ENCODE measurements around the gene APLP2.
A peak's percentile ranks its signal among the peaks of the same experiment; 100 is the strongest.
"Not testable (repeated sequence)": the region's sequence is repeated elsewhere in the genome, so short reads cannot be mapped to it uniquely, and the experiment has no call there.

APLP2 gene

DNA sequence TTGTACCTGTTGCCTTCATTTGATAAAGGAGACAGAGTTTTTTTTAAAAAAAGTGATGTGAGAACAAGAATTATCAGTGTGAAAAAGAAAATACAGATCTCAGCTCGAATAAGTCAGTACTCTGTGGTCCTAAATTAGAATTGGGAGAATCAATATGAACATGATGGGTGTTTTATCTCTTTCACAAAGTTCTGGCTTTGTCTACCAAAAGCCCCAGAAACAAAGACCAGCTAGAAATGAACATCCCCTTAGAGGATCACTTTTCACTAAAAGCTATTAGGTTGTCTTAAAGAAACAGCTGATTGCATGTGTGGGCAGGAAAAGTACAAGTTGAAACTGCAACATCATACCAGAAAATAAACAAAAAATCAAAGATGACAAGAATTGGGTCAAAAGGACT is 81.5 kb downstream of the APLP2 start:
- DNase-seq = no peak

DNA sequence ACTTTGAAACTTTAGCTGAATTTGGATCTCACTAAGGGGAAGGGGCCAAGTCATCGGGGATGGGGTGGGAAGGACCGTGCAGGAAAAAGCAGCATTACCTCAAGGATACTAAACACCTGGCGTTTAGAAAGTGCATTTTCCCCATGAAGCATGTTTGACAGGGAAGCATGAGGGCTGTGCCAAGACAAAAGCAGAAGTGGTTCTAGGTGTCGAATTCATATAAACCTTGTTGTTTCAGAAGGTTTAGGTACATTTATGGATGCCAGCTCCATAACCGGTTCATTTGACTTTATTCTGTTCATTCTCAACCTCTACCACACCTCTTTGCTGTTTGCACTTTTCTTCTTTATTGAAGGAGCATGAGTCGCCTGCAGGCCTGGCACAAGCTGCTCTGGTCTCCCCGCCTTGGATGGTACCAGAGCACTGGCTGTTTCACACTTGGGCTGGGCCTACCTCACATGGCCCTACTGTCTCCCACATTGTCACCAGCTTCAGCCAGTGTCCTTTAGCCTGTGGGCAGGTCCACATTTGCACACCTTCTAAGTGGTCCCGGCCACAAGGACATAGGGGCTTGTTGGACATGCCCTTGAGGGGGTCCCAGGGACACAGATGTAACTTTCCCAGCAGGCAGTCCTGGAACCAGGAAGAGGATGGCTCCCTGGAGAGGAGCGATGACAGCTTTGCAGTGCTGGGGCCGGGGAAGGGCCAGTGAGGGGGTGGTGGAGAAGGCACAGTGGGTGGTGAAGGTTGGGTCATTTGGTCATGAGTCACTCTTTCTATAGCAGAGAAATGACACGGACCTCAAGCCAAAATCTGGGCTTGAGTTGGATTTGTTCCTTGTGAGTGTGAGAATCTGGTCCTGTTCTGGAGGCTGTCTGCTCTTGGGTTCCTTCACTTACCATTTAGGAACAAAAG is 86.7 kb downstream of the APLP2 start:
- DNase-seq = no peak

DNA sequence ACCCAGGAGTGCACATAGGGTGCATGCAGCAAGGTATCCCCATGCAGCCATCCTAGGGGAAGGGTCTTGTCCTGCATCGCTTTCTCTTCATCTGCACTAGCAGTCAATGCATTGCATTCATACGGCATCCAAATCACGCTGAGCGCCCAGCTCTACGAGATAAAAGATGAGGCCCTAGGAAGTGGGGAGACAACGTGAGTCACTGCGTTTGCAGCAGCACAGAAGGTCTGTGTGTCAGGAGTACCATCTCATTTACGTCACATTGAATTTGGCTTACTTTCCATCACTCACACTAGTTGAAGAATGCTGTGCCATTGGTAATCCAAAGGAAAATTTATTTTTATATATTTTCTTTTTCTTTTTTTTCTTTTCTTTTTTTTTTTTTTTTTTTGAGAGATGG is 87.4 kb downstream of the APLP2 start:
- no peak for DNase-seq

DNA sequence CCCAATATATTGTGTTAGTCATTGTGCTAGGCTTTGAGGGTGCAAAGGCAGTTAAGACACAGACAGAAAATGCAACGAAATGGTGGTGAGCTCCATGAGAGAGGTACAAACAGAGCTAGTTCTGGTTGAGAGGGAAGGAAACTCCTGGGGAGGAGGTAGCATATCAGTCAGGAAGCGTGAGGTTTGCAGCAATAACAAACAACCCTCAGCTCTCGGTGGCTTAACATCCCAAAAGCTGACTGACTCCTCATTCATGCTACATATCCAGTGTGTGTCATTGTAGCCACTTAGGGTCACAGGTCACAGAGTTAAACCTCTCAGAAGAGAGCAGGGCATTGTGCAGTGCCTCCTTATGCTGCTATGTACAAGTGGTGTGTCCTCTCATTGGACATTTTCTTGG is 88.1 kb downstream of the APLP2 start:
- DNase-seq = no peak

DNA sequence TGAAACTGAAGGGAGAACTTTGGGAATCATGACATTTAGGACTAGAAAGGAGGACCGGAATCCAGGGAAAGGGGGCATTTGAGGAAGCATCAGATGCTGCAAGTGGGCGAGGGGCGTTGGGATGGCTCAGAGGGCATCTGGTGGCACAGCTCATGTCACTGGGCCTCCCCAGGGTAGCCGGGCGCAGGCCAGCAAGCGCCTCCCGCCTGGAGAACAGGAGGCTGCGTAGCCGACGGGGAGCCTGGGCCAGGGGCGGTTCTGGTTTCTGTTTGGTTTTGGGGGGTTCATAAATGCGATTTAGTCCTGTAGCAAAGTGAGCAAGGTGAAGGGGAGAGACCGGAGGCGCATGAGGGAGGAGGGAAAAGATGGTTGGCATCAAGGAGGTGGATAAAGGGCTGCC is 89.4 kb downstream of the APLP2 start:
- no peak for DNase-seq

DNA sequence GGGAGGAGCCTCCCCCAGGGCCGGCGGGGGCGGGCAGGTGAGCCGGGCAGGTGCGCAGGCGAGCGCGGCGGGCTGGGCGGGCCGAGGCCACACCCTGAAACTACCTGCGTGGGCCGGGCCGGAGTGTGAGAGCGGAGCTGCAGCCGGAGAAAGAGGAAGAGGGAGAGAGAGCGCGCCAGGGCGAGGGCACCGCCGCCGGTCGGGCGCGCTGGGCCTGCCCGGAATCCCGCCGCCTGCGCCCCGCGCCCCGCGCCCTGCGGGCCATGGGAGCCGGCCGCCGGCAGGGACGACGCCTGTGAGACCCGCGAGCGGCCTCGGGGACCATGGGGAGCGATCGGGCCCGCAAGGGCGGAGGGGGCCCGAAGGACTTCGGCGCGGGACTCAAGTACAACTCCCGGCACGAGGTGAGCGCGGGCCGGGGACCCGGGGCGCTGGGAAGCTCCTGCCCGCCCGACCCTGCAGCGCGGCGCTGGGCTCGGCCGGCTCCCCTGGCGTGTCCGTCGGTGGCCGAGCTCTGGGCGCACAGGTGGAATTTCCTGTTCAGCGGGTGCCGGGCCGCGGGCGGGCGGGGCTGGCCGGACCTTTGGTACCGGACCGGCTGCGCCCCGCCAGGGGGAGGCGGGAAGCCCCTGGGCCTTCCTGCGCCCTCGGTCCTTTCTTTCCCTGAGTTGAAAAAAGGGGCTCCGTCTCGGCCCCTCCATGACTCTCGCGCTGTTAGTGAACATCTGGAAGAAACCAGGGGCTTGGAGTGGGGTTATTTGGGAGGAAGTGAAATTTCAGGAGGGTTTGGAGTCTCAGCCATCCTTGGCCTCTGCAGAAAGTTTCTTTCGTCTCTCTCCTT is 90.2 kb downstream of the APLP2 start, which contains the start of gene ST14:
ST14 (plus strand) TSS at position 126 of the 841 bp plus-strand sequence; CDS start at position 324, 198 bp downstream.
- peak; percentile 35 for DNase-seq

- no peak for DNase-seq
Observed at GRCh38 chr11:130160498-130161155, 90.9 kb downstream of the APLP2 start.

DNA sequence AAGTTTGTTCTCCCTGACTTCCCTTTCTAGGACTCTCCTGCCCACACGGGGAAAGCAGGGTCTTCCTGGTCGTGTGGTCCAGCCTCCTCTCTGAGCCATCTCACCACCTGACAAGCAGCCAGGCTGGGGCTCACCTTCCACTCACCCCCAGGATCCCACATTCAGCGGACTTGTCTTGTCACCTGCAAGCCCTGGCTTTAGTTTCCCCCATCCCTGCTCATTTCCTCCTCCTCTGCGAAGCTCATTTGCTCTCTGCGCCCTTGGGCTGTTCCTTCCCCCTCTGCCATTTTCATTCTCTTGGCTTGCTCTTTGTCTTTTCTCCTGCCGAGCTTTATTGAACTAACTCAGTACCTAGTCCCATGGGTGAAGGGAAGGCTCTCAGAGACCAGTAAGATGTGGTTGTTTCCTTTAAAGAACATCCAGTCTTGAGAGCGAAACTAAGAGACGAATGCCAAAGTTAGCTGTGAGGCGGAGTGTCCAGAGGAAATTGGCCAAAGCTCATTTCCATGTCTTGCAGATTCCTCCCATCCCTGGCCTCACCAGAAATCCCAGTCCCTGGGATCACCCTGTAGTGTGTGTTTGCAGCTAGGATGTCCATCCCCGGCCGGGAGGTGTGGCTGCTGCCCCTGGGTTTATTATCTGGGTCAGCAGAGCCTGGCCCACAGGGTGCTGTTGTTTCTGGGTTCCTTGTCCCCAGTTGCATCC is 91.9 kb downstream of the APLP2 start:
- no peak for DNase-seq

GRCh38 chr11:130162733-130163132 is 93.0 kb downstream of the APLP2 start:
- DNase-seq = no peak

DNA sequence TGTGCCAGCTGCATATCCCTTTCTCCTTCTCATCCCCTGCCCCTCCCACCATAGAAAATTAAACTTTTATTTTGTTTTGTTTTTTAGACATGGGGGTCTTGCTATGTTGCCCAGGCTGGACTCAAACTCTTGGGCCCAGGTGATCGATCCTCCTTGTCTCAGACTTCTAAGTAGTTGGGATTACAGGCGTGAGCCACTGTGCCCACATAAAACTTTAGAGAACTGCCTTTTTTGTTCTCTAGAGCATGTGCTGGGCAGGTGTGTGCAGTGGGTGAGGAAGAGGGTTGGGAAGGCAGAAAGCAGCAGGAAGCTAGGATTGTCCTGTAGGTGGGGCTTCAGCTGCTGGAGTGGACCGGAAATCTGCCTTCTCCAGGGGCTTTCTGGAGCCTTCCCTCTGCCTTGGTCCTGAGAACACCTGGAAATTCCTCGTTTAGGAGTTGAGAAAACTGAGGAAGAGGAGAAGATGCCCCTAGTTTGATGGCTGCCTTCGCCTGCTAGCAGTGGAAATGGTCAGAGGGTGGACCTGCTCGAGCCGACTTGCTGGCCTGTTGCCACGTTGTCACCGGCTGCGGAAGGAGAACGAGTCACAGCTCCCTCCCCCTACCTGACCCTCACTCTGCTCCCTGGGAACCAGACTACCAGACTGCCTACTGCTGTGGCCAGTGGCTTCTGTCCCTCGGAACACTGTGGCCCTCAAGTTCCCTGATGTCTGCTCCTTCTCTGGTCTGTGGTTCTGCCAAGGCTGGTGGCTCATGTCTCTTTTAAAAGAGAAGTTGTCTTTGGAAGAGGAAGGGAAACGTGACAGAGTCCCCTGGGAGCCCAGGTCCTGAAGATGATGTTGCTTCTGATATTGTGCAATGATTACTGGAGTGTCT is 93.9 kb downstream of the APLP2 start:
- no peak for DNase-seq

DNA sequence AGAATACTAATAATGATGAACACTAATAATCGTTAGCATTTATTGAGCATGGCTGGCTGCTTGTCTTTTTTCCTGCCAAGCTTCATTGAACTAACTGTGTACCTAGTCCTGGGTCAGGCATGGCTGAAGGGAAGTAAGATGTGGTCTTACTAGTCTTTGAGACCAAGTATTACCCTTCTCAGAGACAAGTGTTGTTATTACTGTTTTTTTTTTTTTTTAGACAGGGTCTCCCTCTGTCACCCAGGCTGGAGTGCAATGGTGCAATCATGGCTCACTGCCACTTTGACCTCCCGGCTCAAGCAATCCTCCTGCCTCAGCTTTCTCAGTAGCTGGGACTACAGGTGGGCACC is 94.5 kb downstream of the APLP2 start:
- DNase-seq = no peak

DNA sequence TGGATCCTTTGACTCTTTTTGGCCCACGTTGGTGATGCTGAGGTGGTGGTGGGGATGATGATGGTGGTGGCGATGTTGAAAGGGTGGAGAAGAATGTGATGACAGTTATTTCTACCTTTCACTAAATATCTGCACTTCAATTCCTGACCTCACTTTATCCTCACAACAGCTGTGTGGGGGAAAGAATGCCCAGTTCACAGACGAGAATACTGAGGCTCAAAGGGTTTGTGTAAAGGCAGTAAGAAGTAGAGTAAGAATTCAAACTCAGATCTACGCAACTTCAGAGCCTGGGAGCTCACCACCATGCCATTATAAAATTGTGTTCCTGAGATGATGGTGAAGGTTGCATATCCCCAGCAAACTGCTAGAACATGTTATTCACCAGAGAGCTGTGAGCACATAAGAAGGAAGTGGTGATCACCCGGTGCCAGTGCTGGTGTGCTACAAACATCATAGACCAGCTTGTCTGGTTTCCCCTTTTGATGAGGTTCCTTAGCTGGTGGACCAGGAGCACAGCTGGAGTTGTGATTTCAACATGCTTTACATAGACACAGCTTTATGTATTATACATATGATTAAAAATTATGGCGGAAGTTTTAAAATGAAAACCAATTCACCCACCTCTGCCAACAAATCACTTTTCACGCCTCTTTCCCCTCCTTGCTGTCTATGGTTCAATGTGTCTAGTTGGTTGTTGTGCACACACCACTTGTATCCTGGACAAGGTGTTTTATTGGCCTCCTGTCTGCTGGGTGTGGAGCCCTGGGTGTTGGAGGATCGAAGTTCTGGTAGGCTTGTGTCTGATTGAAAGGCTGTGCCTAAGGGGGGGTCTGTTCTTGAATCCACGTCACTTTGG is 96.1 kb downstream of the APLP2 start:
- peak; percentile 43 for DNase-seq

GRCh38 chr11:130166457-130166784 is 96.7 kb downstream of the APLP2 start:
- DNase-seq = peak; percentile 48

GRCh38 chr11:130167146-130167545 is 97.5 kb downstream of the APLP2 start:
- no peak for DNase-seq

GRCh38 chr11:130168105-130168504 is 98.4 kb downstream of the APLP2 start:
- DNase-seq = no peak

GRCh38 chr11:130170345-130170744 is 100.7 kb downstream of the APLP2 start:
- no peak for DNase-seq

DNA sequence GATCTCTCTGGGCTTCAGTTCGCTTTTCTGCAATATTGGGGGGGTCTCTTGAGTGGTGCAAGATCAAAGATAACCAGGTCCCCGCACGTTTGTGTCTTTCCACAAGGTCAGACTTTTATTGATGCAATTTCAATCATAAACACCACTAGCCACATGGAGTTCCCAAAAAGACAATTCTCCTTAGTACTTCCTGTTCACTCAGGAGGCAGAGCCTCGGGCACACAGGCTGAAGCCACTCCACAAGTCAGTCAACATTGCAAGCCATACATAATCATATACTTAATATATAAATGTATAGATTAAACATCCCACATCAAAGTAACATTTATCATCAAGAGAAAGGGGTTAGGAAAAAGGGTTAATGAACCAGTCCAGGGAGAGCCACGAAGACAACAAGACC is 101.8 kb downstream of the APLP2 start:
- no peak for DNase-seq

GRCh38 chr11:130172001-130172400 is 102.3 kb downstream of the APLP2 start:
- DNase-seq = not testable (repeated sequence)

DNA sequence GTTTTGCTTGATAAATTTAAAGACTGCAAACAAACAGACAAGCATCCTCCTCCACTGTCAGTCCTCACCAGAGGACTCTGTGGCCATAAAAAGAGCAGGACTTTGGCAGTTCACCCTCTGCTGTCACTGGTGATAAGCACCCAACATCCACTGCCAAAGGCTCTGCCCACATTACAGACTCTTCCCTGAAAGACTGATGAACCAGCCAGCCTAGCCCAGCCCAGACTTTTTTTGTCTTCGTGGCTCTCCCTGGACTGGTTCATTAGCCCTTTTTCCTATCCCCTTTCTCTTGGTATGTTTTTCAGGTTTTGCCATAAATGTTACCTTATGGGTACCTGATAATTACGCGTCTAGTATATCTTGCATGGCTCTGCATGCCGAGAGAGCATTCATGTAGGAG is 104.9 kb downstream of the APLP2 start:
- DNase-seq = no peak

GRCh38 chr11:130175898-130176297 is 106.2 kb downstream of the APLP2 start:
- no peak for DNase-seq

DNA sequence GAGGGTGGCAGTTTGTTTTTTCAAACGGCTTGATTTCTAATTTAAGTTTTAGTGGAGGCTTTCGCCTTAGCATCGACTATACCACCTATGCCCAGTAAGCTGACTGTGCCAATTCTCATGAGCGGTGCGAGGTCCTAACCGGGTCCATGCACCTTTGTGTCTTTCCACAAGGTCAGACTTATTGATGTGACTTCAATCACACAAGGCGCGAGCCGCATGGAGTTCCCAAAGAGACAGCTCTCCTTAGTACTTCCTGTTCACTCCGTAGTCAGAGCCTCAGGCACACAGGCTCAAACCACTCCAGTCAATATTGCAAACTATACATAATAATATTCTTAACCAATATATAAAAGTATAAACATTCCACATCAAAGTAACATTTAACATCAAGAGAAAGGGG is 108.1 kb downstream of the APLP2 start:
- DNase-seq = no peak
